GM18502 (cell line): ENCODE measurements around the gene SCUBE1.

Experiments
- ATAC-seq: cut with Tn5 transposase; IDR thresholded peaks from one replicate; pipeline ENCODE4 v1.9.1; 2021; ENCODE audit warnings: mild to moderate bottlenecking; ENCODE audit not compliant: unreplicated experiment, poor library complexity

SCUBE1 gene

GRCh38 chr22:43305806-43306205, 37.4 kb downstream of the SCUBE1 start:
- no peak for ATAC-seq

GRCh38 chr22:43304831-43305590, 38.2 kb downstream of the SCUBE1 start:
- ATAC-seq, result no peak

GRCh38 chr22:43303751-43304150, 39.4 kb downstream of the SCUBE1 start:
- ATAC-seq, result no peak

GRCh38 chr22:43303166-43303565, 40.0 kb downstream of the SCUBE1 start:
- no peak for ATAC-seq

- no peak for ATAC-seq
These were observed 40.6 kb downstream of the SCUBE1 start for GRCh38 chr22:43302531-43303041.

GRCh38 chr22:43301866-43302265, 41.3 kb downstream of the SCUBE1 start:
- no peak for ATAC-seq

GRCh38 chr22:43300891-43301676, 42.1 kb downstream of the SCUBE1 start:
- no peak for ATAC-seq

- no peak for ATAC-seq
These were observed 43.4 kb downstream of the SCUBE1 start for GRCh38 chr22:43299736-43300135.

- ATAC-seq, result no peak
These were observed 44.9 kb downstream of the SCUBE1 start for GRCh38 chr22:43298062-43298801.

- no peak for ATAC-seq
These were observed 45.7 kb downstream of the SCUBE1 start for GRCh38 chr22:43297270-43298061.

- no peak for ATAC-seq
These were observed 46.8 kb downstream of the SCUBE1 start for GRCh38 chr22:43296276-43296902.

- no peak for ATAC-seq
These were observed 47.5 kb downstream of the SCUBE1 start for GRCh38 chr22:43295660-43296059.

GRCh38 chr22:43295173-43295572, 48.0 kb downstream of the SCUBE1 start:
- ATAC-seq, result no peak

- ATAC-seq, result no peak
These were observed 49.3 kb downstream of the SCUBE1 start for GRCh38 chr22:43293655-43294392.

- no peak for ATAC-seq
These were observed 49.9 kb downstream of the SCUBE1 start for GRCh38 chr22:43293259-43293654.

- ATAC-seq, result no peak
These were observed 50.5 kb downstream of the SCUBE1 start for GRCh38 chr22:43292630-43293018.

- ATAC-seq, result no peak
These were observed 51.8 kb downstream of the SCUBE1 start for GRCh38 chr22:43291381-43291780.

- ATAC-seq, result no peak
These were observed 53.0 kb downstream of the SCUBE1 start for GRCh38 chr22:43289976-43290721.
